Brain microvascular endothelial cell (primary cell): Measurements from ENCODE around the gene PDE4D.

ENCODE experiments used
- DNase-seq: peaks from one replicate; pipeline ENCODE4 v3.0.0-alpha.2; 2020
- H3K27ac ChIP-seq: fragments of 250-450 bp; sonication (Bioruptor Pico); 2 replicates; pipeline ENCODE4 v1.5.1; 2020; ENCODE audit warnings: mild to moderate bottlenecking, moderate library complexity
- H3K27me3 ChIP-seq: fragments of 250-450 bp; sonication (Bioruptor Pico); replicated peaks from 2 replicates; pipeline ENCODE4 v1.5.1; 2020; ENCODE audit warnings: mild to moderate bottlenecking
- H3K36me3 ChIP-seq: fragments of 250-450 bp; sonication (Bioruptor Pico); replicated peaks from 2 replicates; pipeline ENCODE4 v1.5.1; 2020; ENCODE audit warnings: mild to moderate bottlenecking
- H3K4me3 ChIP-seq: 2 replicates; pipeline ENCODE4 v1.5.1; 2011; ENCODE audit warnings: low read depth, mild to moderate bottlenecking, control low read depth, low read length, moderate library complexity
- CTCF ChIP-seq: IDR thresholded peaks from 2 replicates; pipeline ENCODE4 v1.5.1; 2011; ENCODE audit warnings: low read depth, mild to moderate bottlenecking, moderate library complexity, low read length, control low read depth, inconsistent platforms; ENCODE audit errors: missing control alignments
- in situ Hi-C: cut with HindIII; loops from 2 replicates; pipeline ENCODE4 v1.10.0; 2017; ENCODE audit warnings: low sequenced_read_pairs, low pct_ligation_motif_present

PDE4D gene

DNA sequence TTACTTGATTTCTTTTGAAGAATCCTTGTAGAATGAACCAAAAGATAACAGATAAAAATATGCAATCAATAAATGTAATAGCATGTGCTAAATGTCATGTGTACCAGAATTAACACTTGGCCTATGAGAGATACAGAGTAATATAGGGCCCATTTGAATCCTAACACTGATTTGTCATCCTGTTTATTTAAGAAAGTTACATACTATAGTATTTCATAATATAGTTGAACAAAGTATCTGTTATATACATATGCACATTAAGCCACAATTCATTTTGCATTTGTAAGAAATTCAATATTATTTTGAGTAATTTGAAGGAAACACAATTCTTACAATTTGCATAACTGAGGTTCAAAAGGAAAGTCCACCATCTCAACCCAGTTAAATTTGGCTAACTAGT lies 389.5 kb downstream of the PDE4D start:
- TF ChIP-seq CTCF, result no peak
- no peaks in the 10 kb centered on the region for H3K36me3 ChIP-seq
- no peak for DNase-seq
- in situ Hi-C loops, result no loop called here
- no peak overlapping the region for H3K4me3 ChIP-seq
- H3K27ac ChIP-seq, result no peak overlapping the region
- H3K27me3 ChIP-seq, result no peaks in the 10 kb centered on the region

- Histone ChIP-seq H3K27ac (no peak overlapping the region), H3K27me3 (no peaks in the 10 kb centered on the region), H3K36me3 (no peaks in the 10 kb centered on the region), H3K4me3 (no peak overlapping the region)
- DNase-seq, result no peak
- in situ Hi-C loops, result no loop called here
- TF ChIP-seq CTCF, result no peak
Observed at GRCh38 chr5:59503220-59503619, 390.3 kb downstream of the PDE4D start.

- in situ Hi-C loops, result no loop called here
- Histone ChIP-seq H3K27me3 (no peaks in the 10 kb centered on the region), H3K27ac (no peak overlapping the region), H3K36me3 (no peaks in the 10 kb centered on the region), H3K4me3 (no peak overlapping the region)
- no peak for TF ChIP-seq CTCF
- DNase-seq, result no peak
Observed at GRCh38 chr5:59501316-59501715, 392.2 kb downstream of the PDE4D start.

- TF ChIP-seq CTCF, result no peak
- DNase-seq, result no peak
- in situ Hi-C loops, result no loop called here
- H3K27me3 ChIP-seq, result no peaks in the 10 kb centered on the region
- no peaks in the 10 kb centered on the region for H3K36me3 ChIP-seq
- no peak overlapping the region for H3K27ac ChIP-seq
- H3K4me3 ChIP-seq, result no peak overlapping the region
Observed at GRCh38 chr5:59500014-59500413, 393.5 kb downstream of the PDE4D start.

- no peak for TF ChIP-seq CTCF
- no peak for DNase-seq
- Histone ChIP-seq H3K36me3 (no peaks in the 10 kb centered on the region), H3K27me3 (no peaks in the 10 kb centered on the region), H3K27ac (no peak overlapping the region), H3K4me3 (no peak overlapping the region)
- in situ Hi-C loops, result no loop called here
Observed at GRCh38 chr5:59497207-59497606, 396.3 kb downstream of the PDE4D start.

DNA sequence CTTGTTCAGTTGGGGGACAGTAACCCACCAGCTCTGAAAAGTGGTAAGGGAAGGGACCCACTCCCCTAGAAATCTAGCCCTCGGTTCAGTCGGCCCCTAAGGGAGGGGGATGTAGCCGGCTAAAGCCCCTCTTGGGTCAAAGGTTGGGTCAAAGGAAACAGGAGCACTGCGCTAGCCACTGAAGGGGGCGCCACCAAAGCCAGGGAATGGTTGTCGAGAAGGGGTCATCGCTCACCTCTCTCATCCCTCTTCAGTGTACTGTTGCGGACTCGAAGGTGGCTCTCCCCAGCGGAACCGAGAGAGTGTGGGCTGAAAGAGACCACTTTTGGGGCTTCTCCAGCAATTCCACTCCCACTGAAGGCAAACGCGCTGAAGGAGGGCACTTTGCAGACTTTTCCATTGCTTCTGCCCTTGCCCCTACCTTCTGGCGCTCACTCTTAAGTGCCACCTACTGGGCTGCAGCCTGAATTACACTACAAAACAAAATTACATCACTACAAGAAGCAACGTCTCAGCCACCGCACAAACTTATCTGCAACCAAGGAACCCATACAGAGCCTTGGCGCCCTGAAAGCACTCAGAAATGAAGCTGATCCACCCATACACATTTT lies 396.9 kb downstream of the PDE4D start:
- Histone ChIP-seq H3K27me3 (no peaks in the 10 kb centered on the region), H3K4me3 (no peak overlapping the region), H3K27ac (no peak overlapping the region), H3K36me3 (no peaks in the 10 kb centered on the region)
- in situ Hi-C loops, result no loop called here
- peak; percentile 63 for TF ChIP-seq CTCF
- no peak for DNase-seq
